HG03469 (cell line): ENCODE results near the gene PSMB2.
"Not testable (repeated sequence)": the region's sequence is repeated elsewhere in the genome, so short reads cannot be mapped to it uniquely, and the experiment has no call there.

Source experiments
- ATAC-seq: cut with Tn5 transposase; IDR thresholded peaks from one replicate; pipeline ENCODE4 v1.9.1; 2021; ENCODE audit warnings: mild to moderate bottlenecking, moderate library complexity, moderate number of reproducible peaks; ENCODE audit not compliant: unreplicated experiment

PSMB2 gene

GRCh38 chr1:35641233-35641866, at the start of gene PSMB2:
TSS of gene PSMB2 (minus strand) at chr1:35641526. CDS start at chr1:35641432, 94 bp downstream.
- peak; percentile 51 for ATAC-seq

GRCh38 chr1:35691080-35691479, 49.8 kb upstream of the PSMB2 start:
- ATAC-seq, result no peak

- ATAC-seq, result not testable (repeated sequence)
Observed at GRCh38 chr1:35690103-35690502, 48.8 kb upstream of the PSMB2 start.

- no peak for ATAC-seq
Observed at GRCh38 chr1:35688161-35688560, 46.8 kb upstream of the PSMB2 start.

GRCh38 chr1:35683012-35683411, 41.7 kb upstream of the PSMB2 start:
- ATAC-seq, result no peak

GRCh38 chr1:35680271-35680670, 38.9 kb upstream of the PSMB2 start:
- no peak for ATAC-seq

GRCh38 chr1:35675773-35676172, 34.4 kb upstream of the PSMB2 start:
- ATAC-seq, result no peak

GRCh38 chr1:35674111-35674510, 32.8 kb upstream of the PSMB2 start:
- ATAC-seq, result no peak

- ATAC-seq, result no peak
Observed at GRCh38 chr1:35672116-35672515, 30.8 kb upstream of the PSMB2 start.

- ATAC-seq, result no peak
Observed at GRCh38 chr1:35668506-35668905, 27.2 kb upstream of the PSMB2 start.

GRCh38 chr1:35666916-35667315, 25.6 kb upstream of the PSMB2 start:
- no peak for ATAC-seq

GRCh38 chr1:35666216-35666615, 24.9 kb upstream of the PSMB2 start:
- no peak for ATAC-seq

- ATAC-seq, result no peak
Observed at GRCh38 chr1:35663434-35663833, 22.1 kb upstream of the PSMB2 start.

GRCh38 chr1:35661474-35661795, 20.1 kb upstream of the PSMB2 start:
- ATAC-seq, result no peak

- no peak for ATAC-seq
Observed at GRCh38 chr1:35660581-35661473, 19.5 kb upstream of the PSMB2 start.

GRCh38 chr1:35659589-35659988, 18.3 kb upstream of the PSMB2 start:
- no peak for ATAC-seq

GRCh38 chr1:35657851-35658250, 16.5 kb upstream of the PSMB2 start:
- no peak for ATAC-seq

GRCh38 chr1:35656863-35657232, 15.5 kb upstream of the PSMB2 start:
- ATAC-seq, result no peak

- no peak for ATAC-seq
Observed at GRCh38 chr1:35656148-35656862, 15.0 kb upstream of the PSMB2 start.

- no peak for ATAC-seq
Observed at GRCh38 chr1:35655196-35655595, 13.9 kb upstream of the PSMB2 start.

- ATAC-seq, result no peak
Observed at GRCh38 chr1:35650416-35650815, 9.1 kb upstream of the PSMB2 start.

- ATAC-seq, result no peak
Observed at GRCh38 chr1:35646043-35646442, 4.7 kb upstream of the PSMB2 start.
